Right lung (tissue), 5 donors: ENCODE results near the gene CLDN10. TPM values are rescaled to one million over a fixed set of nuclear protein-coding genes. Genes with fewer than 3 reads are reported as not detected.
"Not testable (repeated sequence)": the region's sequence is repeated elsewhere in the genome, so short reads cannot be mapped to it uniquely, and the experiment has no call there.

Experiments used
- DNase-seq, 2 donors: peaks; one replicate each; pipeline ENCODE4 v3.0.0-alpha.2; 2013
- polyA plus RNA-seq, 5 donors: library from polyadenylated mRNA; unstranded; fragments of 120-200 nt; gene quantifications; one replicate each; pipeline versions ENCODE4 v1.2.1 to v1.2.3, GENCODE V29; 2013; ENCODE audit warnings: inconsistent platforms in 1 of 5, low replicate concordance in 1 of 5; ENCODE audit not compliant: insufficient read length in 5 of 5, insufficient read depth in 1 of 5

The CLDN10 gene
- polyA plus RNA-seq, 5 donors: 2.6 to 4.9 (median 3.4) TPM

DNA sequence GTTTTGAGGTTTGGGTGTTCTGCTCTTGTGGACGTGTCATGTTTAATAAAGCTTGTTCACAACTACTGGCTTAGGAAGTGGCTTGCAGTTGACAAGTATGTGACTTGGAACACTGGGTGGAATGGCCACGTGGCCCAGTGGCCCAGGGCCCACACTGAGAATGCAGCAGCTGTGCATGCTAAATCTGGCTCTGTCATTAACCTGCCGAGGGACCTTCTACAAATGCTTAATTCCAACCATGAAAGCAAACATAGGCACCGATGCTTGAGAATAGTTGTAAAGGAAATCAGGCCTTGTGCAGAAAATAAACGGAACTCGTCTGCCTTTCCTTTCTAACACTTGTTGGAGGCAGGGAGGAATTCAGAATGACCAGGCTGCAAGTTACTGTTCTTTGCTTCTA lies 11.6 kb upstream of the CLDN10 start:
- no peak for DNase-seq

DNA sequence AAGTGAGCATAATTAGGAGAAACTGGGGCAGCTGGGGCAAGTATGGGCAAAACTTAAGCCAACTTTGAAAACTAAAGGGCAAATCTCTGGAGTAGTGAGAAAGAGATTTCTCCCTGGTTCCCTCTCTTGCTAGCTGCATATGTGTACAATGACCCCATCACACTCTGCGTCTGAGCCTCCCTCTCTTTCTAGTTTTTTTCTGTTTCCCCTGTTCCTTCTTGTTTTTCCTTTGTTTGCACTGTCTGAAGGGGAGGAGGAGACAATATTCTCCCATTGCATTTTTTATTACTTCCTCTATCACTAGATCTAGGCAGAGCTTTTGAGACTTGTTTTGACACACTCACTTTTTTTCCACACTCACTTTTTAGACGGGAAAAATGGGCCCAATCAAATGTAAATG lies 11.2 kb upstream of the CLDN10 start:
- DNase-seq: no peak

DNA sequence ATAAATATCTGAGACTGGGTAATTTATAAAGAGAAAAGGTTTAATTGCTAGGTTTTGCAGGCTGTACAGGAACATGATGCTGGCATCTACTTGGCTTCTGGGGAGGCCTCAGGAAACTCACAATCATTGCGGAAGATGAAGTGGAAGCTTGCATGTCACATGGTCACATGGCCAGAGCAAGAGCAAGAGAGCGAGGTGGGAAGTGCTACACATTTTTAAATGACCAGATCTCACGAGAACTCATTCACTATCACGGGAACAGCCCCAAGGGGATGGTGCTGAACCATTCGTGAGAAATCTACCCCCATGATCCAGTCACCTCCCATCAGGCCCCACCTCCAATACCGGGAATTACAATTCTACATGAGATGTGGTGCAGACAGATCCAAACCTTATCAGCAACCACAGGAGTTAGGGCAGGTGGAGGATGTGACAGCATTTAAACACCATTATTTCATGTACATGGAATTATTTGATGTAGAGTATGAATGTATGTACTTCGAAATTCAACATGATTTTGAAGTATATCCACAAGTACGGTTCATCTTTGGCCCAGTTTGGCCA lies 10.5 kb upstream of the CLDN10 start:
- DNase-seq: no peak

- no peak for DNase-seq
These were observed 8.2 kb upstream of the CLDN10 start for GRCh38 chr13:95544293-95544692.

GRCh38 chr13:95546919-95547318 lies 5.6 kb upstream of the CLDN10 start:
- no peak for DNase-seq

DNA sequence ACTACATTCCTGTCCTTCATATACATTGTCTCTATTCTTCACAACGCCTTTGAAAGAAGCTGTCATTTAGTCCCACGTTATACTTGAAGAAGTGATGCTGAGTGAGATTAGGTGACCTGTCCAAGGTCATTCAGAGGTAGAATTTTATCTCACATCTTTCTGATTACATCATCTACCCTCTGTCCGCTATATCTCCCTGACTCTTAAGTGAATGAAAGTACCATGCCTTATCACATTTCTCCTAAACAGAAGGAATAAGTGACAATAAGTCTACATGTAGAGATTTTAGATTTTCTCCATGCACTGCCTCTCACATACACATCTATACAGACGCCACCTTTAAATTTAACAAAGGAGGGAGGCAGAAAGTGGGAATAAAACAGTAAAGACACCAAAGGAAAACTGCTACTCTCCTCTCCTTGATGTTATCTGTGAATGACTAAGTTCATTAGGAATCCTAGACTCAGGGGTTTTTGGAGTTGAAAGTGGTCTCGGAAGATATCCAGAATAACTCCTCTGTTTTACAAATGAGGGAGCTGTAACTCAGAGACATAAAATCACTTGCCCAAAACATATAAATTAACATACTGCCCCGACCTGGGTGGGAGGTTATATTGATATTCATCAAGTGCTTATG lies 4.9 kb upstream of the CLDN10 start:
- no peak for DNase-seq

GRCh38 chr13:95552208-95552538 lies 347 bp upstream of the CLDN10 start:
- DNase-seq: no peak

DNA sequence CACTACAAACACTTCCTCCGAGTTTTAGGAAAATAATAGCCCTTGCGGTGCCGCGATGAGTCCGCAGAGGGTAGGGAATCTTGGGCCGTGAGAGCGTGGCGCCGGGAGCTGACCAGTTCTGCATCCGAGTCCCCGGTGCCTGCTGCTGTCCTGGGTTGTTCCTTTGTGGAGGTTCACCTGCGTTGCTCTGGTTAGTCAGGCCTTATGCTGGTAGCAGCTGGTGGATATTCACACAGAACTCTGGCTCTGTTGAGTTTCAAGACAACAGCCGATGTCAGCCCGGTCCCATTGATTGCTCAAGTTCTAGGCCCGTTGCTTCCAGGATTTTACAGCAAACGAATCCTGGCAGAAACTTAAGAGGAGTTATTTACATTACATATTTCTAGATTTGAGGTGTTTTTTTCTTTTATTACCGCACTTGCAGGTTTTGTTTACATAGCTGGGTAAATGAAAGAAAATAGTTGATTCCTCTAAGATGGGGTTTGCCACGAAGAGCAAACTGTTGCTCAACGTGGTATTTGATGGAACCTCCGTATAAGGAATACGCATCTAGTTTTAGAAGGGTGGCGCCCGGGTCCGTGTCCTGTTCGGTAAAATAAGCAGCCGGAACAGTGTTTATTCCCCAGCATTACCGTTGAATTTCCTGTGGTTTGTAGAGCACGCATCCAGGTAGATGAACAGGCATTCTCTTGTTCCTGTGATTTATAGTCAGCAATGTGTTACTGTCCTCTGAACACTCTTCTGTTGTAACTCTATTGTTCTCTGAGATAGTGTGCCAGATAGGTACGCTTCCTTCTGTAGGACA lies 1.3 kb downstream of the CLDN10 start:
- DNase-seq: no peak

- DNase-seq: no peak
These were observed 4.5 kb downstream of the CLDN10 start for GRCh38 chr13:95557013-95557412.

- no peak for DNase-seq
These were observed 6.6 kb downstream of the CLDN10 start for GRCh38 chr13:95559100-95559499.

GRCh38 chr13:95560387-95560786 lies 7.9 kb downstream of the CLDN10 start:
- DNase-seq: no peak

DNA sequence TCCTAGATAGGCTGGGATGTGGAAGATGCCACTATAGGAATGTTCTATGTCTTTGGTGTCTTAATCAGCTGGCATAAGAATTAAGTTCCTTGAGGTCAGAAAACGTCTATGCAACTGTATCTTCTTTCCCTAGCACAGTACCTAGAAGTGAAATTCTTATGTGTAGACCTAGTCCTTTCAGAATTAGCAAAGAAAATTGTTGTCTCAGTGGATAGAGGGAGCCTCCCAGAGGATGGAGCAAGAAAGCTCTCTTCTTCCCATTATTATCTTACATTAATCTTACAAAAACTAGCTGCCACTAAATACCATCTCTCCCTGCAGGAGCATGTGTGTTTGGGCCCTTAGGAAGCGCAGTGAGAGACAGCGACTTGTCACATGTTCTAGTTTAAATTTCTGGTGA lies 11.6 kb downstream of the CLDN10 start:
- no peak for DNase-seq

GRCh38 chr13:95564733-95565291 lies 12.3 kb downstream of the CLDN10 start:
- DNase-seq: no peak

DNA sequence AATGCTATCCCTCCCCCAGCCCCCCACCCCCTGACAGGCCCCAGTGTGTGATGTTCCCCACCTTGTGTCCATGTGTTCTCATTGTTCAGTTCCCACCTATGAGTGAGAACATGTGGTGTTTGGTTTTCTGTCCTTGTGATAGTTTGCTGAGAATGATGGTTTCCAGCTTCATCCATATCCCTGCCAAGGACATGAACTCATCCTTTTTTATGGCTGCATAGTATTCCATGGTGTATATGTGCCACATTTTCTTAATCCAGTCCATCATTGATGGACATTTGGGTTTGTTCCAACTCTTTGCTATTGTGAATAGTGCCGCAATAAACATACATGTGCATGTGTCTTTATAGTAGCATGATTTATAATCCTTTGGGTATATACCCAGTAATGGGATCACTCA lies 13.2 kb downstream of the CLDN10 start:
- DNase-seq: not testable (repeated sequence)

DNA sequence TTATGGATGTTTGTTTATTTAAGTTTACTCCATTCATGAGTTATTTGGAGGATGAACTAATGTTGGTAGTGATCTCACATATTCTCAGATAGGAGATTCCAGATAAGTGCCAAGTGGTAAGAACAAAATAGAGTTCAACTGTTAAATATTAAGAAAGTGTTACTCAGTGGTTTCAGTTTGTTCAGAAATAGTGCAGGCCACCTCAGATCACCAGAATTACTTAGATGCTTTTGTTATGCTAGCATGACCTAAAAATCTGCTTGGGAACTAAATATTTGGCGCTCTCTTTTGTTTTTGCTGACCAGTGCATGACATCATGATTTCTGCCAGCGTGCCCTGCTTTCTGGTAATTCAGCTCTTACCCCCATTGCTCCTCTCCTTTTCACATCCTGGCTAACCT lies 15.6 kb downstream of the CLDN10 start:
- DNase-seq: no peak

DNA sequence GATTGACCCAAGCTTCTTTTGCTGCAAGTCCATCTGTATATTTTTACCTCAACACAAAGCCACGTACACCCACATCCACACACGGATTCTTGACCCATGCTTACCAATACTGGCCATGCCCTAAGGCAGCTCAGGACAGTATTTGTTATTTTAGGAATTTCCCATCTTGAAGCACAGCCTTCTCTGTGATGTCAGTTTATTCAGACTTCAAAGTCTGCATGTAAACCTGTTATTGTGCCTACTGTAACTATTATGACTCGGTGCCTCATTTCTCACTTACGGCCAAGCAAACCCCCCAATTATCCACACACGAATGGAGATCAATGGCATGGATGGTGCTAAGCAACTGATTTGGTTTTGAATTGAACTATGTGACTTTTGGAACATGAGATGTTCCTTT lies 17.5 kb downstream of the CLDN10 start:
- DNase-seq: no peak

GRCh38 chr13:95571941-95572340 lies 19.4 kb downstream of the CLDN10 start:
- no peak for DNase-seq

- no peak for DNase-seq
These were observed 20.7 kb downstream of the CLDN10 start for GRCh38 chr13:95573221-95573620.

DNA sequence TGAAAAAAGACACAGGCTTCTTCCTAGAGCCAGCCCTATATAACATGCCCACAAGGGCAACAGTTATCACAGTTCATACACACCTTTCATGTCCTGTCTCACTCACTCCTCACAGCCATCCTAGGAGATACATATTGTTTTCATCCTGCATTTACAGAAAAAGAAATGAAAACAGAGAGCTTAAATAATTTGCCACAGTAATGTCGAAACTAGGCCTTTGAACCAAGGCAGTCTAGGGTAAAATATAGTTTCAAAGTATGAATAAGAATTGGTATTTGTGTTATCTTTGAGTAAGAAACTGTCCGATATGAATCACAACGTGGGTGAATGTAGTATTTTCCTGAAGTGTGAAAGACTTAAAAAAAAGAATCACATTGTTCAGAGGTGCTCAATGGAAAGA lies 26.8 kb downstream of the CLDN10 start:
- DNase-seq: no peak

DNA sequence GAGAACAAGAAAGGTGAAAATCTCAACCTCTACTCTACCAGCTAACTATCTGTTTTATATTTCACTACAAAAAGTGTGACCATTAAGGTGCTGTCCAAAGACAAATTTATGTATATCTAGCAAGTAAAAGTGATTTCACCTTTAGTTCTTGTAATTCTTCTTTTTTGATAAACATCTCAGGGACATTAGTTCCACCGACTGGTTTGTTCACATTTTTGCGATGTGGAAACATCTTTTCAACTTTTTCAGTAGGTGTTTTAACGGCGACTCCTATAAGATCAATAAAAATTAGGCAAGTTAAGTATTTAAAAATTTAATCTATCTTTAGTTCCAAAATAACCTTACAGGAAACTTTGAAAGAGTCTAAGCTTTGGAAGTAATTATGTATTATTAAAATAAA lies 33.3 kb downstream of the CLDN10 start:
- DNase-seq: no peak

DNA sequence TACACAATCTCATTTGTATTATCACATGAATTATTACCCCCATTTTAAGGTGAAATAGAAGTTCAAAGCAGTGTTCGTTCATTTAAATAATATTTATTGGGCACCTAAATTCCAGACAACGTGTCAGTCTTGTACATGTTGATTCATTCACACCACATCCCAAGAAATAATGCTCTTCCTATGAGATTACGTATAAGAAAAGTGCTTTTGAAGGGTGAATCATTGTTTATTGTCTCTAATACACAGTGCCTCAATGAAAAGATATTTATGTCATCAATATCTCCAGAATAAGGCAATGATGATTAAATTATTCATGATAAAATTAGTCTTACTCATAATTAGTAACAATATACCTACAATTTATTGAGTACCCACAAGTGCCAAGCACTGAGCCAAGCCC lies 35.6 kb downstream of the CLDN10 start:
- no peak for DNase-seq

DNA sequence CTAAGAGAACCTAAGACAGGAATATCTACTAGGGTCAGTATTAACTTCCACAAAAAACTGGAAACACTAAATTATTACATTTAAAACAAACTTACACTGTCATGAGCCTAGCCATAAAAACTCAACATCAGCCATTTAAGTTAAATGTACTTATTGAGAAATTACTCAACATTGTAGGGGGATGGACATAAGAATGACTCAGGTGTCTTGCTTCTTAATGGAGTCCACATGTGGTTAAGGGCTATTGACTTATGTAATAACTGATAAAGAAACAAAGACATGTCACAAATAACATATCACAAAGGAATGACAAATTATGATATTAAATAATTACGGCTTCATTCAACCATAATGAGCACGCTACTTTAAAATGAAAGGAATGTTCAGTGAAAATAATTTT lies 36.2 kb downstream of the CLDN10 start:
- DNase-seq: no peak

GRCh38 chr13:95593462-95593861 lies 40.9 kb downstream of the CLDN10 start:
- no peak for DNase-seq
